Stimulated activated CD8-positive, alpha-beta memory T cell treated with anti-CD3 and anti-CD28 coated beads, Interleukin-7, amount 100 ng/mL, for 48 hours (primary cell): ENCODE results near the gene VSIG10.
"Not testable (repeated sequence)": the region's sequence is repeated elsewhere in the genome, so short reads cannot be mapped to it uniquely, and the experiment has no call there.

Source experiments
- DNase-seq, 2 donors: peaks; one replicate each; pipeline ENCODE4 v3.0.0-alpha.2; 2020; ENCODE audit warnings: low read depth in 1 of 2; ENCODE audit errors: extremely low read depth in 1 of 2

Gene VSIG10

DNA sequence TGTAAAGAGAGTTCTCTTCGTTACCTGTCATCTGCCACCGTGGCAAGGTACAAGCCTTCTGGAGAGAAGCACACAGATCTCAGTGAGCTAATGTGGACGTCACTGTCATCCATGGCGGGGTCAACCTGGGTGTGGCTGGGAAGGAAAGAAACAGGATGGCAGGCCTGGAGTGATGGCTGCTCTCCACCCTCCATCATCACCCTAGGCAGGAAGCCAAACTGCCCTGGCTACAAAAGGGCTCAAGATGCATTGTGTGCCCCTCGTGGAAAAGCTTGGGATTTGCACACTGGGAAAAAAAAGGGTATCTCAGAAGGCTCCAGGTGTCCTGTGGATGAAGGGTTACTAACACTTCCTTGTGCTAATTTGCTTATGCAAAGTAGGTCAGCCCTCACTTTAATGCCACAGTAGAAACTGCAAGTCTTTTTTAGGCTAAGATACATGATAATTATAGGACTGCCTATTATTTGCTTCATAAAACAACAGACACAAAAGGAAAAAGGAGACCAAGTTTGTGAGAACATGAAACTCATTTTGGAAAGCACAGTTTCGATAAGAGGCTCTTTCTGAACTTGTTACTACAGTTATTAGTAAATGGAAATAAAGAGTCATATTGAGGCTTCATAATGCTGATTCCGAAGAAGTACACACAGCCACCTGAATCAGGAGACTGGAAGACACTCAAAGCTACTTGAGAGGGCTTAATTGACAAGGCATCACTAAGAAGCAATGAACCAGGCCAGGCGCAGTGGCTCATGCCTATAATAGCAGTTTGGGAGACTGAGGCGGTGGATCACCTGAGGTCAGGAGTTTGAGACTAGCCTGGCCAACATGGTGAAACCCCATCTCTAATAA is 68.4 kb downstream of the VSIG10 start:
- no peak for DNase-seq

DNA sequence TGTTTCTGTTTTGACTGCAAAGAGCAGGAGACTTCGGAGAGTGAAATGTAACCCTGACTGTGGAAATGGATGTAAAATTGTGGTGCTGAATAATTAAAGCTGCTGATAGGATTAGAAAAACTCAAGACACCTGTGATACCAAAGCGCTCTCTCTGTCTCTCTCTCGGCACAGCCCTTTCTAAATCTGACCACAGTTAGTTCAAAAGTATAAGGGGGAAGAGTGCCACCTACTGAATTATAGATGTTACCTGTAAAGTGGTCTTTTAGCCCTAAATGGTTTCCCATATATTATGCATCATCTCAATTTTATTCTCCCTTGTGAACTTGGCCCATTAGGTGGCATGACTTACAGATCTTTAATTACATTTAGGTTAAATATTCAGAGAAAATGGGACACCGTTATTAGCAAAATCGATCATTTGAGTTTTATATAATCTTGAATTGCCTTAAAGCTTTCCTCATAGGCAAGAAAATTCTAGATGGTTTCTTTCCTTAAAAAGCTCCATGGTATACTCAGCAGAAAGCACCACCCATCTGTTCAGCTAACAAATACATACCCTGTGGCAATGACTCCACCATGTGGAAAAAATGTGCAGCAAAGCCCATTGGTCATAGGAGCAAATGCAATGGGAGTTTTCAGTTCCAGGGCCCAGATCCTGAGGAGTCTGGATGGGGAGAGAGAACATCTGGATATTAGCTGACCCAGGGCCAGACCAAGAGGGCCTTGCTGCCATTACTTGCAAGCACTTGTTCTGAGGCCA is 69.2 kb downstream of the VSIG10 start:
- no peak for DNase-seq

DNA sequence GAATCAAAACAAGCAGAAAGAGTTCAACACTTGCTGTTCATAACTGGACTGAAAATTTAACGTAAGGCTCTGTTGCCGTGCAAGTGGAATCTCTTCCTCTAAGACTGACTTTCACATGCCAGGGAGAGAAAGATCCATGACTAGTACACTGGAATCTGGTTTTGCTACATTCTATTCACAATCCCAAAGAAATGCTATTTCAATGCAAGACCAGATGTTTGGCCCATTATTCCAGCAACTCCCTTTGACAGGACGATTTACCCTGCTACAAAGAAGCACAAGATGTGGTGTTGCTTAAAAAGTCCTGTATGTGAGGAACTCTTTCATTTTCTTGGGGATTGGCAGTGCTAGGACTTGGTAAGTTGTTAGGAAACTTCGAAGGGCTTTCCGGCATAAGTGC is 69.9 kb downstream of the VSIG10 start:
- no peak for DNase-seq

DNA sequence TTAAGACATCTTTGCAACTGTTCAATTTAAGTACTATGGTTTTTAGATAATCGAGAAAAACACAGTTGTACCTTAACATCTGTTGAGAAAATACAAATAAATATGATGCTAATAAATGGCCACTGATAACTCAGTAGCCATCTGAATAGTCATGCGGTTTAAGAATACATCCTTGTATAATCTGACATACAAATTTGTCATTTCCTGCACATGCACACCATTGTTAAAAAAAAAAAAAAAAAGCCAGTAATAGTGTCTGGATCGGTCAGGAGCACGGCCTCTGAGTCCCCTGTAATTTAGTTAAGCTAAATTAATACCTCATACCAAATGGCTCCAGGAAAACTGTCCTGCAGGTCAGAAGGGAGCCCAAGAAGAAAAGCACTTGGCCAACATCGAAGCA is 70.5 kb downstream of the VSIG10 start:
- DNase-seq: no peak

DNA sequence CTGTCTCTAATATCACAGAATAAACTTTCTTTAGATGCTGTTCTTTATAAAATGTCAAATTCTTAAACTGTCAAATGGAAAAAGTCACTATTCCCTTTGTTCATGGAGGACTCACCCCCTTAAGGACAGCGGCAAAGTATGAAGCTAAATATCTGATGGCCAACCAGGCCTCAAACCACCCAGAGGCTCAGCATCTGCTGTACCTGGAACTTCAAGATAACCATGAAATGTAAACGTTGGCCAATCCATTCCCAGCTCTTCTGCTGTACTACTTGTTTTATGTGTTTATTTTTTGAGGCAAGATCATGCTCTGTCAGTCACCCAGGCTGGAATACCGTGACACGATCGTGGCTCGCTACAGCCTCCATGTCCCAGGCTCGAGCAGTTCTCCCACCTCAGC is 71.6 kb downstream of the VSIG10 start:
- no peak for DNase-seq

DNA sequence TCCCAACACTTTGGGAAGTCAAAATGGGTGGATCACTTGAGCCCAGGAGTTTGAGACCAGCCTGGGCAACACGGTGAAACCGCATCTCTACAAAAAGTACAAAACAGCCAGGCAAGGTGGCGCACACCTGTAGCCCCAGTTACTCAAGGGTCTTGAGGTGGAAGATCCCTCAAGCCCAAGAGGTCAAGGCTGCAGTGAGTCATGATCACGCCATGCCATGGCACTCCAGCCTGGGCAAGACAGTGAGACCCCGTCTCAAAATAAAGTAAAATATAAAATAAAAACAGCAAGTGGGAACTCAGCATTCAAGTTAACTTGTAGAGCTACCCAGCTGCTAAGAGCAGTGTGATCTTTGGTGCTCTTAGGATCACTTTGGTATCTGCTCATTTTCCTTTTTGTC is 74.6 kb downstream of the VSIG10 start:
- DNase-seq: no peak

DNA sequence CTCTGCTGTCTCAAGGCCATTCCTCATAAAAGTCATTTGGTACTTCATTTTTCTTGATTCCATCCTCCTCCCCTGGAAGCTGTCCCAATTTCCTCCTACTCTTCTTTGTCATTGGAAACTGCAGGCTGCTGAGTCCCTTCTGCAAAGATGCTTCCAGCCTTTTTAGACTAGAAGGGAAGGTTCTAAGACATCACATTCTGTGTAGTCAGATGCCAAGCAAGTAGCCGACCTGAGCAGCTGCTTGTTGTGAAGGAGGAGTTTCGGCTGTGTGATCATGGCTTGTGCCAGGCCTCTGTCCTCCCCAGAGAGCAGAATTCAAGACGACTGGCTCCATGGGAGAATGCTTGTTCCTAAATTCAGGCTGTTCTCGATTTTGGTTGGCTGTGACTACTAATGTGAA is 78.6 kb downstream of the VSIG10 start:
- DNase-seq: no peak

DNA sequence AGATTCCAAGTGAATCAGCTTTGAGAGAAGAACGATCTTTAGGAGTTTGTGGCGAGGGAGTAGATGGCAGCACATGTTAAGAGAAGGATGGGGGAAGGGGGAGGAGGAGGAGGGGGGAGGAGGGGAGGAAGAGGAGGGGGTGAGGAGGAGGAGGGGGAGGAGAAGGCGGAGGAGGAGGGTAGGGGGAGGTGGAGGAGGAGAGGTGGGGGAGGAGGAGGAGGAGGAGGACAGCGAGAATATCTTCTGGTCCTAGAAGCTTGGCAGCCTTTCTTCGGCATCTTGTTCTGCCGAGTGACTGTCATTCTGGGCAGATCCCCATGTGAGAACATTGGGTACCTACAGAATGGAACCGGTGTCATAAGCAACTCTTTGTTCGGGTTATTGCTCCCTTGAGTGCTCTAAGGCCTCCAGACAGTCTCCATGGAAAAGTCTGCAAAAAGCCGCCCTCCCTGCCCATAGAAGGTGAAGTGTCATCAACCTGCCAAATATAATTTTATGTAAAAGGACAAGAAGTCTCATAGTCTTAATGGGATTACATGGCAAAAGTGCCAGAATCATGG is 80.4 kb downstream of the VSIG10 start:
- no peak for DNase-seq

DNA sequence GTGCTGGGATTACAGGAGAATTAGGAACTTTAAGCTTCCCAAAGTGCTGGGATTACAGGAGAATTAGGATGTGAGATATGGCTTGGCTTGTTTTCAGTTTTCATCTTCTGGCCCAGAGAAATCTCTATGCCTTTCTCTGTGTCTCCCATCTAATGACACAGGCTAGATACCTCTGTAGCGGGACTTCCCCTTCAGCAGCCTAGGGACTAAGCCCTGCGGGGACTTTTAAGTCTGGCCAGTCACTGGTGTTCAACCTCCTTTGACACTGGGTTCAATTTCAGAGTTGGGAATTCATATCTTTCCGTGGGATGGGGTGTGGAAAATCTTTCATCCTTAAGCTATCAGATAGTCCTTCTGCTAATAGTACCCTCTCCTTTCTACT is 81.1 kb downstream of the VSIG10 start:
- no peak for DNase-seq

DNA sequence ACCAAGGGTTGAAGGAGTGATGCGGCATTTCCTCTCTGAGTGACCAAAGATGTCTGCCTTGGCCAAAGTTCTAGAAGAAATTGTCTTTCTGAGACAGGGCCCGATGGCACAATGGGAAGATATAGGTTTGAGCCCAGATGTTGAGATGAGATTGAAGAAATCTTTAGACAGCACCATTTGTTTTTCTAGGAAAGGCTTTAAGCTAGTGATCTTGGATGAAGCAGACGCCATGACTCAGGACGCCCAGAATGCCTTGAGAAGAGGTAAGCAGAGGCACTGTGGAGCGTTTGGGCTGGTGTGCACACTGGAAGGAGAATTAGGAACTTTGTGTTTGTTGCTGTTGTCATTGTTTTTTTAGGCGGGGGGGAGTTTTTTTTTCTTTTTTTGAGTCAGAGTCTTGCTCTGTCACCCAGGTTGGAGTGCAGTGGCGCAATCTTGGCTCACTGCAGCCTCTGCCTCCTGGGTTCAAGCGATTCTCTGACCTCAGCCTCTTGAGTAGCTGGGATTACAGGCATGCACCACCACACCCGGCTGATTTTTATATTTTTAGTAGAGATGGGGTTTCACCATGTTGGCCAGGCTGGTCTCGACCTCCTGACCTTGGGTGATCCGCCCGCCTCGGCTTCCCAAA is 81.6 kb downstream of the VSIG10 start:
- DNase-seq: not testable (repeated sequence)

DNA sequence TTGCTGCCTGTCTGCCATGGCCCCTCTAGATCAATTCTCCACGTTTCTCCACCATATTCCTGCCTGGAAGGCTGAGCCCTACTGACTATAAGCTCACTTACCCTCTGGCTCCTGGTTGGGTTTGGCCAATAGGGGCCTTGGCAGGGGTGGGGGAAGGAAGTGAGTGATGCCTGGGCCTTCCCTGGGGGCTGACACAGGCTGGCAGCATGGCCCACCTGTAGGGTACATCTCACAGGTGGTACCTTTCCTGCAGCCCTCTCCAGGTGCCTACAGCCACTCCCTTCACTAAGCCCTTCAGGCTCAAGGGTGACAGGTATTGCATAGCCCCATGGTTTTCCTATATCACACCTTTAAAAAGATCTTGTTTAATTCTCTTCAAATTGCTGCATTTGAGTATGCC is 83.8 kb downstream of the VSIG10 start:
- no peak for DNase-seq

DNA sequence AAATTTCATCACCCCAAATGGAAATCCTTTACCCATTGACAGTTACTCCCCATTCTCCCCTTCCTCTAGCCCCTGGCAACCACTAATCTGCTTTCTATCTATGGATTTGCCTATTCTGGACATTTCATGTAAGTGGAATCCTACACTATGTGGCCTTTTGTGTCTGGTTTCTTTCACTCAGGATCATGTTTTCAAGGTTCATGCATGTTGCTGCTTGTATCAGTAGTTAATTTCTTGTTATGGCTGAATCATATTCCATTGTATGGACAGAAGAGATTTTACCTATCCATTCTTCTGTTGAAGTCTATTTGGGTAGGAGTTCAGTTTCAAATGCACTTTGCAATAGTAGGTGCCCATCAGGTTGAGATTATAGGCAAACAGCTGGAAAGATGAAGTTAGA is 85.9 kb downstream of the VSIG10 start:
- no peak for DNase-seq

DNA sequence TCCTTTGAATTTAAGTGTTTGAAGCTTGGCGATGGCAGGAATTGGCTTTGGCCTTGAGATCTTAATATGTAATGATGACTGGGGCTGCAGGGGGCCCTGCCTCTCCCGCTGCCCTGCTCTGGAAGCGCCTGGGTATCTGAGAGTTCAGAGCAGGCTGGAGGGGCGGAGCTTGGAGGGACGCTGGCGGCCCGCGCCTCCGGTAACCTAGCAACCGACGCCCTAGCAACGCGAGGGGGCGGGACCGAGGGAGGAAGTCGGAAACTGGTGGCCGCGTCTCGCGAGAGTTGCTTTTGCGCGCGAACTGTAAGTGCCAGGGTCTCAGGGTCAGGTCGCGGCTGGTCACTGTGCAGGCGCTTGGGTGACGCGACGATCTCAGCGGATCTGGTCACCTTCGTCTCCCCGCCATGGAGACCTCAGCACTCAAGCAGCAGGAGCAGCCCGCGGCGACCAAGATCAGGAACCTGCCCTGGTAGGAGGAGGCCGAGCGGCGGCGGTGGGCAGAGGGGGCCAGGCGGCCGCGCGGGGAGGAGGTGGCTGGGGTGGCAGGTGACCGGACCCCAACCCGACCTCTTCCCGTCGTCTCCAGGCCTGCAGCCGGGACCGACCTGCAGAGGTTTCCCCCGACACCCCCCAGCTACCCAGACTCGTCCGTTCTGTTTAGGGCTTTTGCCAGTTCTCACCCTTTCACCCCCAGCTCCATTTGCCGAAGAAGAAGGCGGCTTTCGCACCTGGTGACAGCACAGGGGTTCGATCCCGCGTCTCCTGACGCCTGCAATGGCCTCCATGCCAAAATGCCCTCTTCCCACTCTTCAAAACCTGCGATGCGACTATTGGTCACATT is 87.2 kb downstream of the VSIG10 start, which contains the start of gene RFC5:
Gene RFC5, plus strand, starts transcription at position 280 of the 841 bp plus-strand sequence. Its CDS starts 125 bp downstream, at position 405.
- peak; percentile 96 for DNase-seq

DNA sequence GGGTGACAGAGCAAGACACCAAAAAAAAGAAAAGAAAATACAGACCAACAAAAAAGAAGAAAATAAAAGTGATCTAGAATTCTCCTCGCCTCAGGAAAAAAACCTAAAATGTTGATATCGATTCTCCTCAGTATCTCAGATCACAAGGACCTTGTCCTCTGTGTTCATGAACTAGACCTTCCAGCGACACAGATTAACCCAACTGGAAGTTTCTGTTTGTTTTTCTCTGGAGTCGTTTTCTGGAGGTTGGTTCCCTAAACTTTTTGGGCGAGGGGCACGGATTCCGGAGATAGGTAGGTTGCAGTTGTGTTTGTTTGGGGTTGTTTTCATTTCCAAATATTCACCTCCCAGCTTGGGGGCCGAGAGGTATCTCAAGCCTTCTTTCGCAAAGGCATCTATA is 87.9 kb downstream of the VSIG10 start:
- no peak for DNase-seq

DNA sequence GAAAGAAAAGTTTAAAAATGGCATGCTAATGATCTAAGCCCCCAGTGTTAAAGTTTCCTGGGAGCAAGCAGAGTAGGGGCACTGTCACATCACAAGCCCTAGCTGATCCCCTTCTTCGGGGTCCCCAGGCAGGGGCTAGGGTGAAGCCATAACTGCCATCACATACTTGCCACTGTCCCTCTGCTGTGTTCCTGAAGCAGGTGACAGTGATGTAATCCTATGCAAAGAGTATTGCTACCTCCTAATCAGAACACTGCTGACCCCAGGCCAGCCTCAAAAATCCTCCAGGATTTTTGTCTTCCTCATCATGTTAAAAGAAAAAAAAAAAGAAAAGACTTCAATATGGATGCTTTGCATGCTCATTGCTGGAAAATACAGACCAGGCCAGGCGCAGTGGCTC is 88.5 kb downstream of the VSIG10 start:
- DNase-seq: no peak
